Neural progenitor cell (in vitro differentiated cells): ENCODE data around the gene GSK3A.

ENCODE experiments used
- EZH2 ChIP-seq: fragments of 200-600 bp; sonication (generic); IDR thresholded peaks from 2 replicates; pipeline ENCODE4 v1.6.1; 2017; ENCODE audit warnings: antibody characterized with exemption, mild to moderate bottlenecking, moderate library complexity
- EZH2phosphoT487 ChIP-seq: fragments of 200-600 bp; sonication (generic); IDR thresholded peaks from 2 replicates; pipeline ENCODE4 v1.6.1; 2017; ENCODE audit warnings: antibody characterized with exemption
- TF ChIP-seq, protein P1 (sequence below): fragments of 200-600 bp; sonication (generic); IDR thresholded peaks from 2 replicates; pipeline ENCODE4 v1.5.1; 2017; ENCODE audit warnings: antibody characterized with exemption, mild to moderate bottlenecking

- TF ChIP-seq, protein P1, sequence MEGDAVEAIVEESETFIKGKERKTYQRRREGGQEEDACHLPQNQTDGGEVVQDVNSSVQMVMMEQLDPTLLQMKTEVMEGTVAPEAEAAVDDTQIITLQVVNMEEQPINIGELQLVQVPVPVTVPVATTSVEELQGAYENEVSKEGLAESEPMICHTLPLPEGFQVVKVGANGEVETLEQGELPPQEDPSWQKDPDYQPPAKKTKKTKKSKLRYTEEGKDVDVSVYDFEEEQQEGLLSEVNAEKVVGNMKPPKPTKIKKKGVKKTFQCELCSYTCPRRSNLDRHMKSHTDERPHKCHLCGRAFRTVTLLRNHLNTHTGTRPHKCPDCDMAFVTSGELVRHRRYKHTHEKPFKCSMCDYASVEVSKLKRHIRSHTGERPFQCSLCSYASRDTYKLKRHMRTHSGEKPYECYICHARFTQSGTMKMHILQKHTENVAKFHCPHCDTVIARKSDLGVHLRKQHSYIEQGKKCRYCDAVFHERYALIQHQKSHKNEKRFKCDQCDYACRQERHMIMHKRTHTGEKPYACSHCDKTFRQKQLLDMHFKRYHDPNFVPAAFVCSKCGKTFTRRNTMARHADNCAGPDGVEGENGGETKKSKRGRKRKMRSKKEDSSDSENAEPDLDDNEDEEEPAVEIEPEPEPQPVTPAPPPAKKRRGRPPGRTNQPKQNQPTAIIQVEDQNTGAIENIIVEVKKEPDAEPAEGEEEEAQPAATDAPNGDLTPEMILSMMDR: no peak
- TF ChIP-seq EZH2: no peak
- no peak for TF ChIP-seq EZH2phosphoT487
Measured at GRCh38 chr19:42208612-42209011, 33.8 kb downstream of the GSK3A start.
